HG03439 (cell line): ENCODE results near the gene EXTL1.

Experiments used
- ATAC-seq: cut with Tn5 transposase; IDR thresholded peaks from one replicate; pipeline ENCODE4 v1.9.1; 2021; ENCODE audit warnings: mild to moderate bottlenecking, moderate library complexity; ENCODE audit not compliant: unreplicated experiment

Gene EXTL1

GRCh38 chr1:26023826-26024225 lies 2.3 kb downstream of the EXTL1 start:
- no peak for ATAC-seq

- no peak for ATAC-seq
Observed at GRCh38 chr1:26025060-26025459, 3.5 kb downstream of the EXTL1 start.

DNA sequence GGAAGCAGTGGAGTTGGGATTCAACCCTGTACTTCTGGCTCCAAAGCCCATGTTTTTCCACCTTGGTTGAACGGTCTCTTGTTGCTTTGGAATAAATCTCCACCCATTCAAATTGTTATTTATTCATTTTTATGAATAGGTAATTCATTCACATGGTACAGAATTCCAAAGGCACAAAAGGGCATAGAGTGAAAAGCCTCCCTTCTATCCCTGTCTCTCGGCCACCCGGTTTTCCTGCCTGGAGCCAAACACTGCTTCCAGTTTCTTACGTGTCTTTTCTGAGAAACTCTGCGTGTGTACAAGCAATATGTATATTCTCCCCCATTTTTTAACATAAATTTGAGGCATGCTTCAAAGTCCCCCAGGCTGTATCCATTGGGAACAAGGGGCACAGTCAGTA lies 3.9 kb downstream of the EXTL1 start:
- no peak for ATAC-seq

- no peak for ATAC-seq
Observed at GRCh38 chr1:26027716-26028489, 6.3 kb downstream of the EXTL1 start.

GRCh38 chr1:26028490-26028980 lies 7.0 kb downstream of the EXTL1 start:
- no peak for ATAC-seq

GRCh38 chr1:26029054-26029863 lies 7.7 kb downstream of the EXTL1 start:
- no peak for ATAC-seq

DNA sequence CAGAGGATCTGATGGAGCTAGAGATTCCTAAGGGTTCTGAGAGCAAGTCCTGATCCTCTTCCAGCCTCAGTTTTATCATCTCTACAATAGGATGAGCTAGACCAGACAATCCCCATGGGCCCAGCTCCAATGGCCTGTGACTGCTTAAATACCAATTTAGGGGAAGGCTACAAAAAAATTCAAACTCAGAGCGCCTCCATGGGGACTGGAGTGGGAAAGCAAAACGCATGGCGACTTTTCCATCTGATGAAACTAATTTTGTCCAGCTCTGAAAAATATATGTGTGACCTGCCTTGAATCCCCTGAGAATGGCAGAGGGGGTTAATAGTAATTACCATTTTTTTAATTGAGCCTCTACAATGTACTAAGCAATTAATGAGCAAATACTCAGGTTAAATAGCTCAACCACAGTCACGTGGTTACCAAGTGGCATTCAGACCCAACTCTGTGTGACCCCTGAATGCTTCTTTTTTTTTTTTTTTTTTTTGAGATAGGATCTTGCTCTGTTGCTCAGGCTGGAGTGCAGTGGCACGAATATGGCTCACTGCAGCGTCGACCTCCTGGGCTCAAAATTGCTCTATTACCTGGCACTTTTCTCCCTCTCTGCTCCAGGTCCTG lies 8.4 kb downstream of the EXTL1 start:
- ATAC-seq: no peak

DNA sequence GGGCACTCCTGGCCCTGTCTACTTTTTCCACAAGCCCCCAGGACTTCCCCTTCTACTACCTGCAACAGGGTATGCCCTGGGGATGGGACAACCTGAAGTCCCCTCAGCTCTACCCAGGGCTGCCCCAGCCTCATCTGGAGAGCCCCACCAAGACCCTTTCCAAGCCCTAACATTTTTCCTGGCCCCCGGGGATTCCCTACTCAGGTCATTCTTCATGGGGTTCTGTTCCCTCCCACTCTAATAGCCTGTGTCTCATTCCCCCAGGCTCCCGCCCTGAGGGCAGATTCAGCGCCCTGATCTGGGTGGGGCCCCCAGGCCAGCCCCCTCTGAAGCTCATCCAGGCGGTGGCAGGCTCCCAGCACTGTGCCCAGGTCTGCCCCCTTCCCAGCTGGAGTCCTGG lies 9.6 kb downstream of the EXTL1 start:
- no peak for ATAC-seq

- no peak for ATAC-seq
Observed at GRCh38 chr1:26031611-26032220, 10.1 kb downstream of the EXTL1 start.

DNA sequence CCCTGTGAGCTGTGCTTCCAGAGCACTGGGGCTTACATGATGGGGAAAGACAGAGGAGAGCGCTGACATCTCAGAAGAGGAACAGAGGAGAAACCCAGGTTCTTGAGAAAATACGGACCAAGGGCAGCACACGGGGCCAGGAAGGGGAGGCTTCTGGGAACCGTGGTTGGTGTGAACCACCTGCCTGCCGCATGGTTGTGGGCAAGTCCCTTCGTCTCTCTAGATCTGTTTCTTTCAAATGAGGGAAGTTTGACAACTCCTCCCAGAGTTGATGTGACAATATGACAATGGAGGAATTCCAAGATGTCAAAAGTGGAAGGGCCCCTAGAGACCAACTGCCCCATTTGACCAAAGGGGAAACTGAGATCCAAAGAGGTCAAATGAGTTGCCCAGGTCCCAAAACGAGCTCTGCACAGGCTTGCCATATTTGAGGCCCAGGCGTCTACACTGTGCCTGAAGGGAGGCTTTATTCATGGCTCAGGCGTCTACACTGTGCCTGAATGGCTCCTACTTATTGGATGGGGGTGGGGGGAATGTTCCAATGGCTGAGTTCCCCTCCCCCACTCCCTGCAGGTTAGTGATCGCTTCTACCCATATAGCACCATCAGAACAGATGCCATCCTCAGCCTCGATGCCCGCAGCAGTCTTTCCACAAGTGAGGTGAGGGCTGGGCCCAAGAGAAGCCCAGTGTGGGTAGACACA lies 11.2 kb downstream of the EXTL1 start:
- no peak for ATAC-seq

GRCh38 chr1:26034504-26035202 lies 13.1 kb downstream of the EXTL1 start:
- ATAC-seq: no peak

DNA sequence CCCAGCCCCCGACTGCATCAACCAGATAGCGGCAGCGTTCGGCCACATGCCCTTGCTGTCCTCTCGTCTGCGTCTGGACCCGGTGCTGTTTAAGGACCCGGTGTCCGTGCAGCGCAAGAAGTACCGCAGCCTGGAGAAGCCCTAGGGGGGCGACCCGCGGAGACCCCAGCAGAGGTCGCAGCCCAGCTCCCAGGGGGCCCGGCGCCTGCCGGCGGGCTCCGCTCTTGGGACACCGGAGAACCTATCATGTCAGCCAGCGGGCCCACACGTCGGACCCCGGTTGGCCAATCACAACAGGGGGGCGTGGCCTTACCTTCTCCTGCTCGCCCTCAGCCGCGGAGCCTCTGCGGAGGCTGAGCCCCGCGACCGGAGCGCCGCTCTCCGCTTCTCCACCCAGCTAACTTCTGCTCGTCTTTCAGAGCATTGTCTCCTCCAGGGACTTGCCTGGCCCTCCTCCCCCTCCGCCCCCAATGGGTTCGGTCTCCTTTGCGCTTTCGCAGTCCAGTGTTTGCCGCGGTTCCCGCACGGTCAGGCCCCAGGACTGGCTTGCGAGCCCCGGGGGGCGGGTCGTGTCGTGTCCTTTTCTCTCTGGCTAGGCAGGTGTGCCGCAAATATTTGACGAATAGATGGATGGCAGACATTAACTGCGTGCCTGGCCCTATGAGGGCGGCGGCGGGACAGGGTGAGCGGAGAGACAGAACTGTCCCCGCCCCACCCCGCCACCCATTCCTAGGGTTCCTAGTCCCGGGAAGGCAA lies 13.8 kb downstream of the EXTL1 start:
- ATAC-seq: peak; percentile 87

GRCh38 chr1:26035959-26036755 lies 14.6 kb downstream of the EXTL1 start:
- peak; percentile 72 for ATAC-seq

GRCh38 chr1:26036756-26037281 lies 15.2 kb downstream of the EXTL1 start:
- no peak for ATAC-seq

- ATAC-seq: no peak
Observed at GRCh38 chr1:26037904-26038303, 16.3 kb downstream of the EXTL1 start.

DNA sequence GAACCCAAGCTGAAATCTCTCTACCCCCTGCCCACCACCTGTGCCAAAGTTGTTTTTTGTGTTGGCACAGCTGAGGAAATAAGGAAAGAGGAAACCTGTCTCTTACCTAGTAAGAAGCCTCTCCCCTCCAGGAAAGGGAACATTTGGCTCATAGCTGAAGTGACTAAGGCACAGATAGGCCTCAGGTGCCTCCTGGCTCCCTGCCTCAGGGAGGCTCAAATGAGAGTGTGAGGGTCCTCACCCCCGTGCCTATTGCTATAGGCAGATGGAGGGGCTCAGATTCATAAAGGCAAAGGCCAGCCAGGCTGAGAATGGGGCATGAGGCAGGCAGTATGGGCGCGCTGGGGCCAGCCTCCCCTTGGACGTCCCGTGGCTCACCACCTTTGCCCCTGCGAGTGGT lies 16.9 kb downstream of the EXTL1 start:
- no peak for ATAC-seq

- no peak for ATAC-seq
Observed at GRCh38 chr1:26038904-26039303, 17.3 kb downstream of the EXTL1 start.

DNA sequence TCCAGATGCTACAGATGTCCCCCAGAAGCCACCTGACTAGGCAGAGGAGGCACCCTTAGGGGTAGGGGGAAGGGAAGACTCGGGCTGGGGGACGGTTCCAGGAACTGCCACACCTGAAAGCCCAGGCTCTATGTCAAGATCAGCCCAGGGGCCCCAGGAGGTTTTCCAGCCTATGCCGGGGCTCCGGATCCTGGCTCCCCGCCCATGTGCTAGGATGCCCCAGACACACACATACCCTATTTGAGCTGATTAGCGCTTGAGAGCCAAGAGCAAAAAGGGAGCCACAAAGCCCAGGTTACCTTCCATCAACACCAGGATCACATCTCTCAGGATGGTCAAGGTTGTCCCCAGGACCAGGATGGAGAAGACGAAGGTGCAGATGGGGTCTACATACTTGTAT lies 19.8 kb downstream of the EXTL1 start:
- ATAC-seq: no peak
